MG63 (cell line): ENCODE results near the gene OPRD1. TPM values are rescaled to one million over a fixed set of nuclear protein-coding genes. Genes with fewer than 3 reads are reported as not detected.

Experiments used
- DNase-seq: peaks from one replicate; pipeline ENCODE4 v3.0.0-alpha.2; 2020
- H3K27me3 ChIP-seq: fragments of 250-450 bp; sonication (Bioruptor Pico); 2 replicates; pipeline ENCODE4 v1.5.1; 2020; ENCODE audit warnings: mild to moderate bottlenecking, moderate library complexity
- H3K36me3 ChIP-seq: fragments of 250-450 bp; sonication (Bioruptor Pico); 2 replicates; pipeline ENCODE4 v1.5.1; 2020; ENCODE audit warnings: mild to moderate bottlenecking, moderate library complexity
- H3K4me3 ChIP-seq: fragments of 250-450 bp; sonication (Bioruptor Pico); 2 replicates; pipeline ENCODE4 v1.5.1; 2020; ENCODE audit warnings: mild to moderate bottlenecking, moderate library complexity
- H3K9me3 ChIP-seq: fragments of 250-450 bp; sonication (Bioruptor Pico); 2 replicates; pipeline ENCODE4 v1.5.1; 2020; ENCODE audit warnings: mild to moderate bottlenecking, moderate library complexity
- total RNA-seq: library from RNA; depleted of rRNA; stranded (reverse); fragments of >200 nt; shearing (Covaris generic); gene quantifications from 2 replicates; pipeline ENCODE4 v1.2.3, GENCODE V29; 2014; ENCODE audit warnings: low replicate concordance

Gene OPRD1
- total RNA-seq, 1 experiment from 2014 or later, result under 0.01 TPM

DNA sequence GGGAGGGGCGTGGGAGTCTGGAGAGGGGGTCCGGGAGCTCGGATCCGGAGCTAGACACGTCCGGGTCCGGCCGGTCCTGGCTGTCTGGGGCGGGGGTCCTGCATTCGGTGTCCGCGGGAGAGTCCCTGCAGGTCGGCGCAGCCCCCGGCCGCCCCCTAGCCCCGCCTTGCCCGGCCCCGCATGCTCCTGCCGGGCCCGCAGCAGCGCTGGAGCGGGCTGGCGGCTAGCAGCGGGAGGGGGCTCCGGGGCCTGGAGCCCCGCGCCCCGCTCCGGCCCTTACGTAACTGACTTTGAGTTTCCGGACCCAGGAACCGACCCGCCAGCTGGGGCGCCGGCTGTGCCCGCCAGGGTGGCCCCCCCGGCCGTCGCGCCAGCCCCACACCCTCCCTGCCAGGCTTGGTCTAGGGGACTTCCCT lies 75.5 kb downstream of the OPRD1 start:
- Histone ChIP-seq H3K36me3 (no peaks in the 10 kb centered on the region), H3K27me3 (no peaks in the 10 kb centered on the region), H3K9me3 (no peaks in the 10 kb centered on the region), H3K4me3 (peak overlapping the region; percentile 65)
- DNase-seq, result no peak

- no peaks in the 10 kb centered on the region for H3K36me3 ChIP-seq
- H3K9me3 ChIP-seq, result no peaks in the 10 kb centered on the region
- no peak for DNase-seq
- H3K4me3 ChIP-seq, result peak overlapping the region; percentile 65
- H3K27me3 ChIP-seq, result no peaks in the 10 kb centered on the region
Observed at GRCh38 chr1:28887835-28888682, 76.1 kb downstream of the OPRD1 start.

DNA sequence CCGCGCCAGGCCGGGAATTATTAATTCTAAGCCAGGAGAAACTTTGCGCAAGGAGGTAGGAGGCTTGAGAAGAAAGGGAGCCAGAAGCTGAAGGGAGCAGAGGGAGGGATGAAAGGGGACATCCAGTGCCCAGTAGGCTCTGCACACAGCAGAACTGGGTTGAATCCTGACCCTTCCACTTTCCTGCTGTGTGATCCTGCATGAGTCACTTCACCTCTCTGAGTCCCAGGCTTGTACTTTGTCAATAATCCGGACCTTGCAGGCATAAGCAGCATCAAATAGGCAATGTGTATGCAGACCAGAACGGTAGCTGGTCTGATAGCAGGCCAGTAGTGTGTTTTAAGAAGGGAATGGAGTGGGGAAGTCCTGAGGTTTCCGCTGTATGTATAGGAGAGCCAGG lies 76.9 kb downstream of the OPRD1 start:
- no peak for DNase-seq
- Histone ChIP-seq H3K27me3 (no peaks in the 10 kb centered on the region), H3K36me3 (no peaks in the 10 kb centered on the region), H3K9me3 (no peaks in the 10 kb centered on the region), H3K4me3 (no peak overlapping the region)

- DNase-seq, result no peak
- H3K27me3 ChIP-seq, result no peaks in the 10 kb centered on the region
- no peaks in the 10 kb centered on the region for H3K36me3 ChIP-seq
- no peaks in the 10 kb centered on the region for H3K9me3 ChIP-seq
- H3K4me3 ChIP-seq, result no peak overlapping the region
Observed at GRCh38 chr1:28889357-28889756, 77.4 kb downstream of the OPRD1 start.

GRCh38 chr1:28890435-28890834 lies 78.5 kb downstream of the OPRD1 start:
- no peaks in the 10 kb centered on the region for H3K36me3 ChIP-seq
- DNase-seq, result no peak
- H3K4me3 ChIP-seq, result no peak overlapping the region
- no peaks in the 10 kb centered on the region for H3K27me3 ChIP-seq
- no peaks in the 10 kb centered on the region for H3K9me3 ChIP-seq

DNA sequence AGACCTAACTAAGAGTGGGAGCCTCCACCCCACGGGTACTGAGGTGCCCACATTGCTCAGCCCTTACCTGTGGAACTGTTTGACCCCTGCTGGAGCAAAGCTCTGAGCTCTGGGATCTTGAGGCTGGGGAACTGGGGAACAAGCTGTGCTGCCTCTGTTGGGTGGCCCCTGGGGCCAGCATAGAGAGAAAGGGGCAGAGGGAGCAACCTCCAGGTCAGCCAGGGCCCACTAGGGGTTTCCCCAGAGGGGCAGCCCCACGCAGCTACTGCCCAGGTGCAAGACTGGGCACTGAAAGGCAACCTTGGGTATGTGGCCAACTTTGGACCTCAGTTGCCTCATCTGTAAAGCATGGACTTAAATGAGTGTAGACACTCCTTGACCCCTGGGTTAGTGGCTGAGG lies 78.9 kb downstream of the OPRD1 start:
- Histone ChIP-seq H3K27me3 (no peaks in the 10 kb centered on the region), H3K4me3 (no peak overlapping the region), H3K36me3 (no peaks in the 10 kb centered on the region), H3K9me3 (no peaks in the 10 kb centered on the region)
- DNase-seq, result no peak

- no peak for DNase-seq
- no peaks in the 10 kb centered on the region for H3K27me3 ChIP-seq
- H3K9me3 ChIP-seq, result no peaks in the 10 kb centered on the region
- no peak overlapping the region for H3K4me3 ChIP-seq
- H3K36me3 ChIP-seq, result no peaks in the 10 kb centered on the region
Observed at GRCh38 chr1:28891256-28891655, 79.3 kb downstream of the OPRD1 start.

DNA sequence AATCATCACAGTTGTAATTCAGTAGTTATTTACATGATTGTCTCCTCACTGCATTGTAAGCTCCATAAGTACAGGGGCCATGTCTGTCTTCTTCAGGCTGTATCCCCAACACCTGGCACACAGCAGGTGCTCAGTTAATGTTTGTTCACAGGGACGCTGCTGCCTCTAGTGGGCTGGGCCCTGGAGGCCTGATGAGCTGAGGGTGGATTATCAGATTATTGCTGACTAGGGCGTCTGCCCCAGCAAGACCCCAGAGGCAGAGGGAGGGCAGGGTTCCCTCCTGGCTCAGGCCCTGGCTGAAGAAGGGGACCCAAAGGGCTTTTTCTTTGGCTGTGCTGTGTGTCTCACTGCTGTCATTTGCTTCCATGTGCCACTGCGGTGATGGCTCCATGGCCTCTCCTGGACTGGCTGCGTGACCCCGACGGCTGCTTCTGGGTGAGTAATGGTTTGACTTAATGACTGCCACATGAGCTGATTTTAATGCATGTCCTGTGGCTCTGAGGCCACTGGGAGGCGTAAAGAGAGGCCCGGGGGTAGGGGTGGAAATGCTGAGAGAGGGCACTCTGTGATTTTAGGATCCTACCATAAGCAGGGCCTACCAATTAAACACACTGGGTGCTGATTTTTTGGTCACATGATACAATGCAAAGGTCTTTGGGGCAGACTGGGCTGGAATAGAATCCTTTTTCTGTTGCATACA lies 81.6 kb downstream of the OPRD1 start:
- H3K4me3 ChIP-seq, result no peak overlapping the region
- no peaks in the 10 kb centered on the region for H3K27me3 ChIP-seq
- DNase-seq, result peak; percentile 39
- no peaks in the 10 kb centered on the region for H3K9me3 ChIP-seq
- no peaks in the 10 kb centered on the region for H3K36me3 ChIP-seq

DNA sequence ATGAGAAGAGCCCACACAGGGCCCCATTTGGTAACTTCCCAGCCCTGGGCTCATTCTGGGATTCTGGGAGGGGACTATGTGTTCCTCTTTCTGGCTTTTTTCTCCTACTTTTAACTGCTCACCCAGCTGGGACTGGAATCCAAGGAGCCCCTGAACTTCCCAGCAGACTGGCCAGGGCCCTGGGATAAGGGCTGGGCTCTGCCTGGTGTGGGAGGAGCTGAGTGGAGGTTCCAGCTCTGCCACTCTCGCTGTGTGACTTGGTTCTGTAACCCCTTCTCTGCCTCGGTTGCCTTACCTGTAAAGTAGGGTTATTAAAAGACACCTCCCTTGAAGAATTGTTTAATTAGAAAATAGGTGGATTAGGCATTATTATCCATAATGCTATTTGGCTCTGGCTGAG lies 82.8 kb downstream of the OPRD1 start:
- no peak overlapping the region for H3K4me3 ChIP-seq
- no peaks in the 10 kb centered on the region for H3K27me3 ChIP-seq
- DNase-seq, result no peak
- H3K36me3 ChIP-seq, result no peaks in the 10 kb centered on the region
- no peaks in the 10 kb centered on the region for H3K9me3 ChIP-seq

DNA sequence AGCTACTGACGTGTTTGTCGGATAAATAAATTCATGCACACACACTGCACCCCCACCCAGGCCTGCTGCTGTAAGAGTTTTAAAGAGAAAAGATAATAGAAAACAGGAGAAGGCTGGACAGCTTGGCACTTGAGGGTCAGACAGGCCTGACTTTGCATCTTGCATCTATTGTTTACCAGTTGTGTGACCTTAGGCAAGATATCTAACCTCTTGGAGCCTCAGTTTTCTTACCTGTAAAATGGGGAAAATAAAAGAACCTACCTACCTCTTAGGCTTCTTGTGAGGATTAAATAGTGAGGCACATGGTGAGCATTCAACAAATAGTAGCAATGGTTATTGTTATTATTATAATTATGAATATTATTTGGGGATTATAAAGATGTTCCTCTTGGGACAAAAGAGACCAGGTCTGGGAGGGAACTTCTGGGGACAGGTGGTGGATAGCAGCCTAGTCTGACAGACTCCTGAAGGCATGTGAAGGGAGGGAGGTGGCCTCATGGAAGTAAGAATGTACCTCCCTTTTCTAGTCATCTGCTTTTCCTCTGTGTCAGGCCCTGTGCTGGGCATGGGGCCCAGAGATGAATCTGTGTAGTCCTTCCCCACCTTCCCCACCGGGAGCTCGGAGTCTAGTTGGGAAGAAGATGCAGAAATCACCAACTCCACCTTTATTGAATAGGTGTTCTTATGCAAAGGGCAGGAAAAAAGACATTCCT lies 84.1 kb downstream of the OPRD1 start:
- Histone ChIP-seq H3K4me3 (no peak overlapping the region), H3K36me3 (no peaks in the 10 kb centered on the region), H3K9me3 (no peaks in the 10 kb centered on the region), H3K27me3 (no peaks in the 10 kb centered on the region)
- DNase-seq, result peak; percentile 15

GRCh38 chr1:28896609-28896986 lies 84.6 kb downstream of the OPRD1 start:
- Histone ChIP-seq H3K9me3 (no peaks in the 10 kb centered on the region), H3K36me3 (no peaks in the 10 kb centered on the region), H3K27me3 (no peaks in the 10 kb centered on the region), H3K4me3 (no peak overlapping the region)
- no peak for DNase-seq

DNA sequence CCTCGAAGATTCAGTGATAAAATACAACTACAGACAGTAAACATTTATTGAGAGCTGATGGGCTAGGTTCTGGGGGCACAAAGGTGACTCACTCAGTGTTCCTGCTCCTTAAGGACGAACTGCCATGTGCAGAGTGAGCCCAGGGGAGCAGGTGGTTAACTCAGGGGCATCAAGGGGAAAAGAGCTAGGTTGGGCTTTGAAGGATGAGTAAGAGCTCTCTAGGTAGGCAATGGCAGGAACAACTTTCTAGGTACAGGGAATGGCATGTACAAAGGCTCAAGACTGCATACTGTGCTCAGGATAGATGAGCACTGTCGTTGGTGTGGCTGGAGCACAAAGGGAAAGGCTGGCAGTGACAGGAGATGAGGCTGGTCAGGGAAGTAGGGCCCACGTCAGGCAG lies 85.8 kb downstream of the OPRD1 start:
- no peak for DNase-seq
- Histone ChIP-seq H3K4me3 (no peak overlapping the region), H3K27me3 (no peaks in the 10 kb centered on the region), H3K36me3 (no peaks in the 10 kb centered on the region), H3K9me3 (no peaks in the 10 kb centered on the region)

DNA sequence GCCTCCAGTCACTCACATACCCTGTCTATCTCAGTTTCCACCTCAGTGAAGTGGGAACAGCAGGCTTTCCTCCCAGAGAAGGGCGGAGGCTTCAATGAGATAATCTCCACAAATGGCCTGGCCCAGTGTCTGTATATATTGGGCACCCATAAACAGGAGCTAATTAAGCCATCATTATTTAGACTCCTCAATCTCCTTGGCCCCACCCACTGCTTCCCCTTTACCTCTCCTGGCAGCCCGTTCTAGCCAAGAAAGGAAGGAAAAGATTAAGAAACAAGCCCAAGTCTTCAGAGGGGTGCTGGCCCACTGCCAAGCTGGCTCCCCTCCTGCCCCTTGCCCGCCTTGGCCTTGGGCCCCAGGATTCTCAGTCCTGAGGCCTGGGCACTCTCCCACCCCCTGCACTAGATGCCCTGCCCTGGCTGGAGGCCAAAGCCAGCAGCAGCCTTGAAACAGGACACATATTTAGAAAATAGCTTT lies 86.5 kb downstream of the OPRD1 start:
- H3K4me3 ChIP-seq, result no peak overlapping the region
- no peaks in the 10 kb centered on the region for H3K36me3 ChIP-seq
- no peak for DNase-seq
- no peaks in the 10 kb centered on the region for H3K27me3 ChIP-seq
- H3K9me3 ChIP-seq, result no peaks in the 10 kb centered on the region

GRCh38 chr1:28899267-28899666 lies 87.3 kb downstream of the OPRD1 start:
- no peaks in the 10 kb centered on the region for H3K27me3 ChIP-seq
- H3K9me3 ChIP-seq, result no peaks in the 10 kb centered on the region
- H3K4me3 ChIP-seq, result no peak overlapping the region
- H3K36me3 ChIP-seq, result no peaks in the 10 kb centered on the region
- no peak for DNase-seq

- Histone ChIP-seq H3K27me3 (no peaks in the 10 kb centered on the region), H3K9me3 (no peaks in the 10 kb centered on the region), H3K36me3 (no peaks in the 10 kb centered on the region), H3K4me3 (no peak overlapping the region)
- no peak for DNase-seq
Observed at GRCh38 chr1:28900562-28900961, 88.6 kb downstream of the OPRD1 start.

DNA sequence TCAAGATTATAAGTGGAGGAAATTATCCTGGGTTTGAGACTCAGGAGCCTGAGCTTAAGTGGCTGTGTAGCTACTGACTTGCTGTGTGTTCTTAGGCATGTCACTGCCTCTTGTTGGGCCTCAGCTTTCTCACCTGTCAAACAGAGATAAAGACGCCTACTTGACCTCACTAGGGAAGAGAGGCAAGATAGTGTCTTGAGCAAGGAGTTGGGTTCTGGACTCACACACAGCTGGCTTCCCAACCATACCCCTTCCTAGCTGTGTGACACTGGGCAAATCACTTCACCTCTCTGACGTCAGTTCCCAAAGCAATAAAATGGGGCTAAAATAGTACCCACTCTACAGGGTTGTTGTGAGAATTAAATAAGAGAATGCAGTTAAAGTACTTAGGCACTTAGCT lies 90.8 kb downstream of the OPRD1 start:
- H3K36me3 ChIP-seq, result no peaks in the 10 kb centered on the region
- H3K9me3 ChIP-seq, result no peaks in the 10 kb centered on the region
- H3K4me3 ChIP-seq, result no peak overlapping the region
- no peak for DNase-seq
- no peaks in the 10 kb centered on the region for H3K27me3 ChIP-seq

DNA sequence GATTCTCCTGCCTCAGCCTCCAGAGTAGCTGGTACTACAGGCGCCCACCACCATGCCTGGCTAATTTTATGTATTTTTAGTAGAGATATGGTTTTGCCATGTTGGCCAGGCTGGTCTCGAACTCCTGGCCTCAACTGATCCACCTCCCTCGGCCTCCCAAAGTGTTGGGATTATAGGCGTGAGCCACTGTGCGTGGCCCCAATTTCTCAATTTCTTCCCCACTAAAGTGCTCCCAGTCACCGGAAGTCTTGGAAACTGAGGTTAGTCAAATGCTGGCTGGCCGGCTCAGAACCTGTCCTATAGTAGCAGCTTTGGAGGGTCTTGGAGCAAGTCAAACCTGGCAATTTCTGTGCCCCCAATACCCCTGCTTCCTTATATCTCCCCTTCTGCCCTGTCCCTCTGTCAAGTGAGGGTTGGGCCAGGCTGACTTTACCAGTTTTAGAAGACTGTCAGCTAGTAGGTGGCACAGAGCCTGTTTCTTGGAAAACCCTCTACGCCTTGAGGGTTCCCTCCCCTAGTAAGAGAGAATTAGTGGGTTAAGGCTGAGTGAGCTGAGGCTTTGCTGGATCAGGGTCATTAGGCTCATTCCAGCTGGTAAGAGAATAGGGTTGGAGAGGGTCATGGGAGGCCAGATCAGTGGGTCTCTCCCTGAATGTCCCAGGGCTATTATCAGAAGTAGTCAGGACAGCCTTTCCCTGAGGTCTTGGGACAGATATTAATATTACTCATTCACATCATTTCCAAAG lies 94.1 kb downstream of the OPRD1 start:
- Histone ChIP-seq H3K36me3 (no peaks in the 10 kb centered on the region), H3K9me3 (no peaks in the 10 kb centered on the region), H3K27me3 (no peaks in the 10 kb centered on the region), H3K4me3 (no peak overlapping the region)
- no peak for DNase-seq
